K562 (cell line): ENCODE data around the gene EIF5. TPM values are rescaled to one million over a fixed set of nuclear protein-coding genes. Genes with fewer than 3 reads are reported as not detected.

ENCODE experiments used
- ATF7 ChIP-seq: fragments of 450-650 bp; IDR thresholded peaks from 2 replicates; pipeline ENCODE4 v1.7.1; 2014; ENCODE audit warnings: mild to moderate bottlenecking, moderate library complexity
- BRF1 ChIP-seq: IDR thresholded peaks from 3 replicates; pipeline ENCODE4 v1.6.1; 2011; ENCODE audit warnings: borderline replicate concordance, mild to moderate bottlenecking; ENCODE audit not compliant: insufficient read length; ENCODE audit errors: extremely low read depth
- CBFA2T3 ChIP-seq: fragments of 450-650 bp; IDR thresholded peaks from 2 replicates; pipeline ENCODE4 v1.6.1; 2017
- ERF ChIP-seq: fragments of 450-650 bp; formaldehyde crosslinking; IDR thresholded peaks from 2 replicates; pipeline ENCODE4 v1.4.0; 2020; ENCODE audit warnings: mild to moderate bottlenecking, mixed read lengths
- ETV6 ChIP-seq, 3 experiments: fragments of 150-350 bp in 1 of 3; sonication (generic) in 1 of 3; formaldehyde crosslinking in 1 of 3; IDR thresholded peaks; 2 replicates each; pipeline versions ENCODE4 v1.6.1 to v1.8.0; 2014 to 2022; ENCODE audit warnings: borderline replicate concordance in 2 of 3, low read depth in 2 of 3, antibody characterized with exemption in 1 of 3, low read length in 1 of 3, mild to moderate bottlenecking in 1 of 3, missing genetic modification reagents in 1 of 3
- KDM1A ChIP-seq, 2 experiments: fragments of 450-650 bp; IDR thresholded peaks; 2 replicates each; pipeline ENCODE4 v1.6.1; 2016; ENCODE audit warnings: mild to moderate bottlenecking in 2 of 2
- RAD21 ChIP-seq, 2 experiments: fragments of 250-450 bp in 1 of 2; fragments of 450-650 bp in 1 of 2; sonication (Bioruptor Pico) in 1 of 2; formaldehyde crosslinking in 1 of 2; IDR thresholded peaks in 1 of 2; conservative IDR thresholded peaks in 1 of 2; 2 replicates each; pipeline versions ENCODE4 v1.4.0 to v1.8.0; 2020 to 2022; ENCODE audit warnings: mild to moderate bottlenecking in 2 of 2, moderate library complexity in 1 of 2
- SIRT6 ChIP-seq: IDR thresholded peaks from one replicate; pipeline ENCODE4 v1.6.1; 2012; ENCODE audit warnings: low read depth, mild to moderate bottlenecking, control low read depth, inconsistent platforms, low read length, moderate library complexity
- SNRNP70 ChIP-seq: fragments of 200-400 bp; formaldehyde crosslinking; optimal IDR thresholded peaks from 2 replicates; pipeline ENCODE3; 2017; ENCODE audit warnings: low read depth, low read length
- SUPT5H ChIP-seq: fragments of 450-650 bp; IDR thresholded peaks from 2 replicates; pipeline ENCODE4 v1.6.1; 2016
- polyA plus RNA-seq, 8 experiments: library from polyadenylated mRNA; depleted of rRNA in 4 of 8; stranded (reverse) in 5 of 8; unstranded in 3 of 8; fragments of >200 nt; fragmentation: Nextera tagmentation in 2 of 8; fragmentation: Illumina TruSeq in 1 of 8; extraction: Ambion mirVana in 2 of 8; extraction: Trizol in 1 of 8; gene quantifications; 2 replicates each; pipeline versions ENCODE4 v1.2.1 to v1.2.3, GENCODE V29; 2011 to 2014; ENCODE audit warnings: inconsistent platforms in 1 of 8, missing spikeins in 1 of 8
- total RNA-seq, 7 experiments: library from RNA; depleted of rRNA in 6 of 7; stranded (reverse); fragments of >200 nt in 6 of 7; fragmentation: Illumina TruSeq in 2 of 7; extraction: Trizol in 2 of 7; gene quantifications; 2 replicates each; pipeline versions ENCODE4 v1.2.1 to v1.2.3, GENCODE V29; 2011 to 2021; ENCODE audit warnings: low replicate concordance in 1 of 7
- TF ChIP-seq, protein P1 (sequence below): fragments of 450-650 bp; IDR thresholded peaks from 2 replicates; pipeline ENCODE4 v1.6.1; 2016; ENCODE audit warnings: mild to moderate bottlenecking
- TF ChIP-seq, protein P2 (sequence below): fragments of 200-800 bp; sonication (Bioruptor generic); IDR thresholded peaks from 2 replicates; pipeline ENCODE4 v1.6.1; 2017; ENCODE audit warnings: missing genetic modification characterization, missing compliant biosample characterization
- TF ChIP-seq, protein P3 (sequence below), 2 experiments: fragments of 200-800 bp in 1 of 2; sonication (Bioruptor generic) in 1 of 2; sonication (generic) in 1 of 2; formaldehyde crosslinking in 1 of 2; IDR thresholded peaks in 1 of 2; conservative IDR thresholded peaks in 1 of 2; 2 replicates each; pipeline versions ENCODE4 v1.5.0 to v1.6.1; 2016 to 2020; ENCODE audit warnings: missing compliant biosample characterization in 1 of 2, missing genetic modification characterization in 1 of 2, missing genetic modification reagents in 1 of 2
- TF ChIP-seq, protein P4 (sequence below): fragments of 450-650 bp; IDR thresholded peaks from 2 replicates; pipeline ENCODE4 v1.6.1; 2017; ENCODE audit warnings: antibody characterized with exemption, mild to moderate bottlenecking
- TF ChIP-seq, protein P5 (sequence below): fragments of 450-650 bp; formaldehyde crosslinking; IDR thresholded peaks from 2 replicates; pipeline ENCODE4 v1.4.0; 2022; ENCODE audit warnings: missing genetic modification characterization

Gene EIF5
- total and polyA plus RNA-seq, 9 of the 15 experiments (the other 6 are each of a cell fraction or from before 2014, with no cell fraction given) = 92.7 to 442 (median 190) TPM

DNA sequence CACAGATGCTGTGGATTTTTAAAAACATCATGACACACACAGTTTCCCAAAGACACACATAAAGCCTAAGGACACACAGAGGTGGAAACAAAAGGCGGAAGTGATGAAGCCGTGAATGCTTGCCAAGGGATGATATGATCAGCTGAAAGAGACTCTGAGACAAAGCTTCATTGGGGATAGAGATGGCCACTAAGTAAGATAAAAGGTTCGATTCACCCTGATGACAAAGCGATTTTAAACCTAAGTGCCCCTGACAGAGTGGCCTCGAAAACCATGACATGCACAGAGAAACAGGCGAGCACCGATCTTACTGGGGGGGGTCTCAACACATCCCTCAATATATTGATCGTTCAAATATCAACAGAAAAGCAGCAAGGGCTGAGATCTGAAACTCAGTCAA, 20.3 kb upstream of the EIF5 start (continued):
- TF ChIP-seq, protein P1, sequence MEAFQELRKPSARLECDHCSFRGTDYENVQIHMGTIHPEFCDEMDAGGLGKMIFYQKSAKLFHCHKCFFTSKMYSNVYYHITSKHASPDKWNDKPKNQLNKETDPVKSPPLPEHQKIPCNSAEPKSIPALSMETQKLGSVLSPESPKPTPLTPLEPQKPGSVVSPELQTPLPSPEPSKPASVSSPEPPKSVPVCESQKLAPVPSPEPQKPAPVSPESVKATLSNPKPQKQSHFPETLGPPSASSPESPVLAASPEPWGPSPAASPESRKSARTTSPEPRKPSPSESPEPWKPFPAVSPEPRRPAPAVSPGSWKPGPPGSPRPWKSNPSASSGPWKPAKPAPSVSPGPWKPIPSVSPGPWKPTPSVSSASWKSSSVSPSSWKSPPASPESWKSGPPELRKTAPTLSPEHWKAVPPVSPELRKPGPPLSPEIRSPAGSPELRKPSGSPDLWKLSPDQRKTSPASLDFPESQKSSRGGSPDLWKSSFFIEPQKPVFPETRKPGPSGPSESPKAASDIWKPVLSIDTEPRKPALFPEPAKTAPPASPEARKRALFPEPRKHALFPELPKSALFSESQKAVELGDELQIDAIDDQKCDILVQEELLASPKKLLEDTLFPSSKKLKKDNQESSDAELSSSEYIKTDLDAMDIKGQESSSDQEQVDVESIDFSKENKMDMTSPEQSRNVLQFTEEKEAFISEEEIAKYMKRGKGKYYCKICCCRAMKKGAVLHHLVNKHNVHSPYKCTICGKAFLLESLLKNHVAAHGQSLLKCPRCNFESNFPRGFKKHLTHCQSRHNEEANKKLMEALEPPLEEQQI = no peak
- TF ChIP-seq BRF1 = no peak
- TF ChIP-seq, protein P2, sequence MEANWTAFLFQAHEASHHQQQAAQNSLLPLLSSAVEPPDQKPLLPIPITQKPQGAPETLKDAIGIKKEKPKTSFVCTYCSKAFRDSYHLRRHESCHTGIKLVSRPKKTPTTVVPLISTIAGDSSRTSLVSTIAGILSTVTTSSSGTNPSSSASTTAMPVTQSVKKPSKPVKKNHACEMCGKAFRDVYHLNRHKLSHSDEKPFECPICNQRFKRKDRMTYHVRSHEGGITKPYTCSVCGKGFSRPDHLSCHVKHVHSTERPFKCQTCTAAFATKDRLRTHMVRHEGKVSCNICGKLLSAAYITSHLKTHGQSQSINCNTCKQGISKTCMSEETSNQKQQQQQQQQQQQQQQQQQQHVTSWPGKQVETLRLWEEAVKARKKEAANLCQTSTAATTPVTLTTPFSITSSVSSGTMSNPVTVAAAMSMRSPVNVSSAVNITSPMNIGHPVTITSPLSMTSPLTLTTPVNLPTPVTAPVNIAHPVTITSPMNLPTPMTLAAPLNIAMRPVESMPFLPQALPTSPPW = no peak
- no peak for TF ChIP-seq SUPT5H
- TF ChIP-seq RAD21 (CRISPR knock-in tag; conservative IDR thresholded peaks at IDR 0.05 in 1 of 2, IDR thresholded peaks at IDR 0.05 in 1 of 2) = no peak
- TF ChIP-seq ATF7 = 0 out of 2 replicates have a peak, but pooled peaks have one; percentile 31
- TF ChIP-seq, protein P3, sequence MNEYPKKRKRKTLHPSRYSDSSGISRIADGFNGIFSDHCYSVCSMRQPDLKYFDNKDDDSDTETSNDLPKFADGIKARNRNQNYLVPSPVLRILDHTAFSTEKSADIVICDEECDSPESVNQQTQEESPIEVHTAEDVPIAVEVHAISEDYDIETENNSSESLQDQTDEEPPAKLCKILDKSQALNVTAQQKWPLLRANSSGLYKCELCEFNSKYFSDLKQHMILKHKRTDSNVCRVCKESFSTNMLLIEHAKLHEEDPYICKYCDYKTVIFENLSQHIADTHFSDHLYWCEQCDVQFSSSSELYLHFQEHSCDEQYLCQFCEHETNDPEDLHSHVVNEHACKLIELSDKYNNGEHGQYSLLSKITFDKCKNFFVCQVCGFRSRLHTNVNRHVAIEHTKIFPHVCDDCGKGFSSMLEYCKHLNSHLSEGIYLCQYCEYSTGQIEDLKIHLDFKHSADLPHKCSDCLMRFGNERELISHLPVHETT (CRISPR knock-in tag; conservative IDR thresholded peaks at IDR 0.05 in 1 of 2, IDR thresholded peaks at IDR 0.05 in 1 of 2) = no peak
- TF ChIP-seq, protein P4, sequence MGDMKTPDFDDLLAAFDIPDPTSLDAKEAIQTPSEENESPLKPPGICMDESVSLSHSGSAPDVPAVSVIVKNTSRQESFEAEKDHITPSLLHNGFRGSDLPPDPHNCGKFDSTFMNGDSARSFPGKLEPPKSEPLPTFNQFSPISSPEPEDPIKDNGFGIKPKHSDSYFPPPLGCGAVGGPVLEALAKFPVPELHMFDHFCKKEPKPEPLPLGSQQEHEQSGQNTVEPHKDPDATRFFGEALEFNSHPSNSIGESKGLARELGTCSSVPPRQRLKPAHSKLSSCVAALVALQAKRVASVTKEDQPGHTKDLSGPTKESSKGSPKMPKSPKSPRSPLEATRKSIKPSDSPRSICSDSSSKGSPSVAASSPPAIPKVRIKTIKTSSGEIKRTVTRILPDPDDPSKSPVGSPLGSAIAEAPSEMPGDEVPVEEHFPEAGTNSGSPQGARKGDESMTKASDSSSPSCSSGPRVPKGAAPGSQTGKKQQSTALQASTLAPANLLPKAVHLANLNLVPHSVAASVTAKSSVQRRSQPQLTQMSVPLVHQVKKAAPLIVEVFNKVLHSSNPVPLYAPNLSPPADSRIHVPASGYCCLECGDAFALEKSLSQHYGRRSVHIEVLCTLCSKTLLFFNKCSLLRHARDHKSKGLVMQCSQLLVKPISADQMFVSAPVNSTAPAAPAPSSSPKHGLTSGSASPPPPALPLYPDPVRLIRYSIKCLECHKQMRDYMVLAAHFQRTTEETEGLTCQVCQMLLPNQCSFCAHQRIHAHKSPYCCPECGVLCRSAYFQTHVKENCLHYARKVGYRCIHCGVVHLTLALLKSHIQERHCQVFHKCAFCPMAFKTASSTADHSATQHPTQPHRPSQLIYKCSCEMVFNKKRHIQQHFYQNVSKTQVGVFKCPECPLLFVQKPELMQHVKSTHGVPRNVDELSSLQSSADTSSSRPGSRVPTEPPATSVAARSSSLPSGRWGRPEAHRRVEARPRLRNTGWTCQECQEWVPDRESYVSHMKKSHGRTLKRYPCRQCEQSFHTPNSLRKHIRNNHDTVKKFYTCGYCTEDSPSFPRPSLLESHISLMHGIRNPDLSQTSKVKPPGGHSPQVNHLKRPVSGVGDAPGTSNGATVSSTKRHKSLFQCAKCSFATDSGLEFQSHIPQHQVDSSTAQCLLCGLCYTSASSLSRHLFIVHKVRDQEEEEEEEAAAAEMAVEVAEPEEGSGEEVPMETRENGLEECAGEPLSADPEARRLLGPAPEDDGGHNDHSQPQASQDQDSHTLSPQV = peak; percentile 55
- no peak for TF ChIP-seq ERF (CRISPR knock-in tag)
- TF ChIP-seq, protein P5, sequence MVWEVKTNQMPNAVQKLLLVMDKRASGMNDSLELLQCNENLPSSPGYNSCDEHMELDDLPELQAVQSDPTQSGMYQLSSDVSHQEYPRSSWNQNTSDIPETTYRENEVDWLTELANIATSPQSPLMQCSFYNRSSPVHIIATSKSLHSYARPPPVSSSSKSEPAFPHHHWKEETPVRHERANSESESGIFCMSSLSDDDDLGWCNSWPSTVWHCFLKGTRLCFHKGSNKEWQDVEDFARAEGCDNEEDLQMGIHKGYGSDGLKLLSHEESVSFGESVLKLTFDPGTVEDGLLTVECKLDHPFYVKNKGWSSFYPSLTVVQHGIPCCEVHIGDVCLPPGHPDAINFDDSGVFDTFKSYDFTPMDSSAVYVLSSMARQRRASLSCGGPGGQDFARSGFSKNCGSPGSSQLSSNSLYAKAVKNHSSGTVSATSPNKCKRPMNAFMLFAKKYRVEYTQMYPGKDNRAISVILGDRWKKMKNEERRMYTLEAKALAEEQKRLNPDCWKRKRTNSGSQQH (CRISPR knock-in tag) = no peak
- no peak for TF ChIP-seq SIRT6
- no peak for TF ChIP-seq SNRNP70
- no peak for TF ChIP-seq KDM1A (IDR thresholded peaks at IDR 0.05)
- TF ChIP-seq ETV6 (IDR thresholded peaks at IDR 0.05; ENCODE audit: borderline replicate concordance in 1 of 2, low read depth in 2 of 2, low read length in 1 of 2) = 0 out of 4 replicates have a peak, but pooled peaks of 1 of the 2 experiments have one; percentile 48
- TF ChIP-seq ETV6 (CRISPR knock-in tag; IDR thresholded peaks at IDR 0.05; ENCODE audit: borderline replicate concordance) = no peak
- peak; percentile 16; the same call in 1 of the 2 replicates for TF ChIP-seq CBFA2T3
